Esophagus squamous epithelium (tissue), 4 donors: ENCODE results near the gene HEXIM1.

ENCODE experiments used
- POLR2A ChIP-seq, 4 donors: fragments of 450-650 bp; IDR thresholded peaks; one replicate each; pipeline ENCODE4 v1.6.1; 2017; ENCODE audit warnings: antibody characterized with exemption in 4 of 4, mild to moderate bottlenecking in 4 of 4, moderate library complexity in 3 of 4
- TF ChIP-seq, protein P1 (sequence below), 6 experiments: fragments of 450-650 bp in 4 of 6; fragments of 200-600 bp in 2 of 6; sonication (generic) in 2 of 6; IDR thresholded peaks; one replicate each; pipeline ENCODE4 v1.5.1; 2016 to 2019; ENCODE audit warnings: antibody characterized with exemption in 6 of 6, mild to moderate bottlenecking in 4 of 6, moderate library complexity in 4 of 6

DNA sequence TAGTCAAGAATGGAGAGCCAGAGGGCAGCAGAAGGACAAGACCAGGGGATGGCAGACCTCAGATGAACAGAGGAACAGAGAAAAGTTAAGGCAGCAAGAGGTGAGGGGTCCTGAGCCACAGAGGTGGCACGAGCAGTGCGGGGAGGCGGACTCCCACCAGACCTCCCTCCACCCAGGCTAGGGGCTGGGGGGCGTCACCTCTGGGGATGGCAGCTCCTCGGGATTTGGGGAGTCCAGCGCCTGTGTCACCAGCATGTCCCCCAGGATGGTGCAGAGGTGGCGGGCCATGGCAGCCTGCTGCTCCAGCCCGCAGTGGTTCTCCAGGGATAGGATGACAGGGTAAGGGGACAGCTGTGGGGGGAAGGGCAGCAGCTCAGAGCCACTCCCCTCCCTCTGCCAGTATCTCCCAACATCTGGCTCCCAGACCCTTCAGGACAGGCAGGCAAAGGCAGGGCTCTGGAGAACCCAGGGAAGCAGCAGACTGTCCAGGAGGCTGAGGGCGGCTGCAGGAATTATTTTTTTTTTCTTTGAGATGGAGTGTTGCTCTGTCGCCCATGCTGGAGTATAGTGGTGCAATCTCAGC is 31.8 kb upstream of the HEXIM1 start:
- TF ChIP-seq, protein P1, sequence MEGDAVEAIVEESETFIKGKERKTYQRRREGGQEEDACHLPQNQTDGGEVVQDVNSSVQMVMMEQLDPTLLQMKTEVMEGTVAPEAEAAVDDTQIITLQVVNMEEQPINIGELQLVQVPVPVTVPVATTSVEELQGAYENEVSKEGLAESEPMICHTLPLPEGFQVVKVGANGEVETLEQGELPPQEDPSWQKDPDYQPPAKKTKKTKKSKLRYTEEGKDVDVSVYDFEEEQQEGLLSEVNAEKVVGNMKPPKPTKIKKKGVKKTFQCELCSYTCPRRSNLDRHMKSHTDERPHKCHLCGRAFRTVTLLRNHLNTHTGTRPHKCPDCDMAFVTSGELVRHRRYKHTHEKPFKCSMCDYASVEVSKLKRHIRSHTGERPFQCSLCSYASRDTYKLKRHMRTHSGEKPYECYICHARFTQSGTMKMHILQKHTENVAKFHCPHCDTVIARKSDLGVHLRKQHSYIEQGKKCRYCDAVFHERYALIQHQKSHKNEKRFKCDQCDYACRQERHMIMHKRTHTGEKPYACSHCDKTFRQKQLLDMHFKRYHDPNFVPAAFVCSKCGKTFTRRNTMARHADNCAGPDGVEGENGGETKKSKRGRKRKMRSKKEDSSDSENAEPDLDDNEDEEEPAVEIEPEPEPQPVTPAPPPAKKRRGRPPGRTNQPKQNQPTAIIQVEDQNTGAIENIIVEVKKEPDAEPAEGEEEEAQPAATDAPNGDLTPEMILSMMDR (IDR thresholded peaks at IDR 0.05) = no peak
- TF ChIP-seq POLR2A (IDR thresholded peaks at IDR 0.05) = no peak
